ENCODE data around the gene KRT74. TPM values are rescaled to one million over a fixed set of nuclear protein-coding genes. Genes with fewer than 3 reads are reported as not detected.

KRT74 gene
- polyA plus RNA-seq, 2 of the 4 experiments (the other 2 are of a cell fraction) = not detected

GRCh38 chr12:52582486-52582885 is 8.8 kb upstream of the KRT74 start:
- peak overlapping the region; percentile 45 for H3K4me2 ChIP-seq
- no peak for FAIRE-seq

GRCh38 chr12:52581481-52581880 is 7.8 kb upstream of the KRT74 start:
- WGBS (ENCODE audit: missing lambda C conversion rate) = 53% methylated on average over 6 of the region's 6 CpGs
- ChIA-PET CTCF (interaction anchor here (0.8 to 13.8 kb wide), 26 partner anchors 12 to 442 kb away, joined by 3 to 492 read pairs (median 4); no protein-coding TSS in a partner anchor), POLR2A (no interaction called here)
- FAIRE-seq (no peak), ATAC-seq (peak; percentile 13 to 44; a peak in 1 of 6 replicates), DNase-seq (ENCODE audit: low read depth in 1 of 2, low spot score in 1 of 2) (peak; percentile 32 to 53)
- peak overlapping the region; percentile 23 to 82; a peak in 4 of 6 replicates for H3K27ac ChIP-seq
- peaks cover 24% of the 10 kb centered on the region for H3K4me1 ChIP-seq
- H3K4me2 ChIP-seq = peak overlapping the region; percentile 39; the same call in 2 of the 3 replicates
- TF ChIP-seq CEBPB (IDR thresholded peaks at IDR 0.05) = 0 out of 4 replicates have a peak, but pooled peaks of 1 of the 2 experiments have one; percentile 11
- 0 out of 2 replicates have a peak, but pooled peaks have one; percentile 20 for TF ChIP-seq JUNB (IDR thresholded peaks at IDR 0.05)
- TF ChIP-seq FOSL2 (IDR thresholded peaks at IDR 0.05) = no peak
- TF ChIP-seq FOSL2 (CRISPR knock-in tag; IDR thresholded peaks at IDR 0.05) = no peak; the same call in 1 of the 2 replicates
- no peak overlapping the region for H3K4me3 ChIP-seq
- H3K9me3 ChIP-seq = no peaks in the 10 kb centered on the region

More at GRCh38 chr12:52582486-52582885, 8.8 kb upstream of the KRT74 start:
- ChIA-PET CTCF (interaction anchor here (0.6 to 13.8 kb wide), 56 partner anchors 9 to 552 kb away, joined by 3 to 492 read pairs (median 4); partner anchors contain the start of genes KRT2, KRT5 and KRT74), POLR2A (no interaction called here)
- WGBS (ENCODE audit: missing lambda C conversion rate) = 43% methylated on average over 2 of the region's 2 CpGs
- peak in 1 of 2 experiments; percentile 41; a peak in 3 of 6 replicates for ATAC-seq
- no peak for DNase-seq (ENCODE audit: low read depth in 1 of 2, low spot score in 1 of 2)
- Histone ChIP-seq H3K4me3 (no peak overlapping the region), H3K27ac (peak overlapping the region; percentile 43 to 82), H3K9me3 (no peaks in the 10 kb centered on the region), H3K4me1 (peaks cover 24% of the 10 kb centered on the region)
- peak; percentile 78 for TF ChIP-seq ZFP36 (IDR thresholded peaks at IDR 0.05; ENCODE audit: borderline replicate concordance, partially characterized antibody)
- TF ChIP-seq ESRRA (IDR thresholded peaks at IDR 0.05; ENCODE audit: borderline replicate concordance, low read length) = no peak
- TF ChIP-seq EHF (CRISPR knock-in tag; IDR thresholded peaks at IDR 0.05) = no peak
- no peak for TF ChIP-seq RCOR1 (IDR thresholded peaks at IDR 0.05; ENCODE audit: low read depth, low read length)

DNA sequence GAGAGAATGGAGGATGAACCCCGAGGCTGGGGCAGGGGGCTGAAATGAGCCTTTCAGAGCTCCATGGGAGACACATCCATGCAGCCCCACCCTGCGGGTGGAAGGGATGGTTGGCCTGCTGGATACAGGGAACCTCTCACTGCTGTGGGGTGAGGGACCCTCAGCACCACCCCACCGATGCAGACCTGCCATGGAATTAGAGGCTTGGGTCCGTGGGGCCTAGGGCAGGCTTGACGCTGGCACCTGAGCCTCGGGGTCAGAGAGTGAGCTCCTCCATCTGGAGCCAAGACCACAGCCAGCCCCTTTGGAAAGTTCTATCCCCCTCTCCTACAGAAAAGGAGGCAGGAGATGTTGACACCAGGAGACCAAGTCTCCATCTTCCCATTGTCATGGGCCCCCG is 7.4 kb upstream of the KRT74 start:
- no peak for TF ChIP-seq RNF2 (IDR thresholded peaks at IDR 0.05; ENCODE audit: borderline replicate concordance, low read depth)
- no peak for TF ChIP-seq HDAC2 (IDR thresholded peaks at IDR 0.05)
- TF ChIP-seq RCOR1 (IDR thresholded peaks at IDR 0.05; ENCODE audit: low read depth, low read length) = no peak
- no peak for TF ChIP-seq BHLHE40 (IDR thresholded peaks at IDR 0.05; ENCODE audit: low read depth, low read length)
- TF ChIP-seq KDM5A (IDR thresholded peaks at IDR 0.05) = no peak
- TF ChIP-seq FOSL2 (IDR thresholded peaks at IDR 0.05) = no peak
- no peak for TF ChIP-seq FOSL2 (CRISPR knock-in tag; IDR thresholded peaks at IDR 0.05)
- TF ChIP-seq HOXA7 (CRISPR knock-in tag; IDR thresholded peaks at IDR 0.05) = no peak
- TF ChIP-seq HES2 (IDR thresholded peaks at IDR 0.05) = no peak
- no peak for TF ChIP-seq E2F6 (IDR thresholded peaks at IDR 0.05; ENCODE audit: borderline replicate concordance, low read depth)
- TF ChIP-seq PHF8 (IDR thresholded peaks at IDR 0.05; ENCODE audit: borderline replicate concordance, low read depth) = no peak
- TF ChIP-seq, protein P1, sequence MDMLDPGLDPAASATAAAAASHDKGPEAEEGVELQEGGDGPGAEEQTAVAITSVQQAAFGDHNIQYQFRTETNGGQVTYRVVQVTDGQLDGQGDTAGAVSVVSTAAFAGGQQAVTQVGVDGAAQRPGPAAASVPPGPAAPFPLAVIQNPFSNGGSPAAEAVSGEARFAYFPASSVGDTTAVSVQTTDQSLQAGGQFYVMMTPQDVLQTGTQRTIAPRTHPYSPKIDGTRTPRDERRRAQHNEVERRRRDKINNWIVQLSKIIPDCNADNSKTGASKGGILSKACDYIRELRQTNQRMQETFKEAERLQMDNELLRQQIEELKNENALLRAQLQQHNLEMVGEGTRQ (IDR thresholded peaks at IDR 0.05) = no peak
- TF ChIP-seq HEYL (CRISPR knock-in tag; IDR thresholded peaks at IDR 0.05) = no peak
- no peak for TF ChIP-seq RFX5 (IDR thresholded peaks at IDR 0.05)
- no peak for TF ChIP-seq GATA3 (IDR thresholded peaks at IDR 0.05; ENCODE audit: borderline replicate concordance)
- TF ChIP-seq BCL3 (IDR thresholded peaks at IDR 0.05) = no peak
- TF ChIP-seq FOXS1 (CRISPR knock-in tag; IDR thresholded peaks at IDR 0.05) = no peak
- TF ChIP-seq SREBF2 (IDR thresholded peaks at IDR 0.05) = no peak
- TF ChIP-seq HOXB13 (CRISPR knock-in tag; IDR thresholded peaks at IDR 0.05; ENCODE audit: low read depth) = no peak
- TF ChIP-seq ATOH8 (CRISPR knock-in tag; IDR thresholded peaks at IDR 0.05; ENCODE audit: low read depth) = no peak
- no peak for FAIRE-seq
- ChIA-PET CTCF (interaction anchor here (0.8 to 13.8 kb wide), 18 partner anchors 9 to 442 kb away, joined by 3 to 492 read pairs (median 4); no protein-coding TSS in a partner anchor), POLR2A (no interaction called here)
- WGBS (ENCODE audit: missing lambda C conversion rate) = 91% methylated on average over 6 of the region's 7 CpGs
- Histone ChIP-seq H3K4me1 (peaks cover 24% of the 10 kb centered on the region), H3K9me3 (no peaks in the 10 kb centered on the region), H3K4me3 (no peak overlapping the region), H3K27ac (peak overlapping the region in 1 of 2 experiments; percentile 82; a peak in 4 of 6 replicates), H3K4me2 (peak overlapping the region; percentile 39; the same call in 2 of the 3 replicates)
- ATAC-seq = no peak
- no peak for DNase-seq (ENCODE audit: low read depth in 1 of 2, low spot score in 1 of 2)

Measured in A549 (cell line).